Measurements from ENCODE around the gene ZNF286A.
"Not testable (repeated sequence)": the region's sequence is repeated elsewhere in the genome, so short reads cannot be mapped to it uniquely, and the experiment has no call there.

Gene ZNF286A

GRCh38 chr17:15704239-15704638, 4.7 kb downstream of the ZNF286A start:
- H3K36me3 ChIP-seq (ENCODE audit: insufficient read depth, low read length): peaks cover 12% of the 10 kb centered on the region
- H3K9ac ChIP-seq (ENCODE audit: low read length); H3K27ac ChIP-seq (ENCODE audit: low read depth, low read length); H3K4me1 ChIP-seq (ENCODE audit: insufficient read depth, low read length); H3K9me3 ChIP-seq (ENCODE audit: low read length); H3K27me3 ChIP-seq (ENCODE audit: control insufficient read depth in 1 of 2, insufficient read depth in 2 of 2, low read length in 2 of 2); H3K4me3 ChIP-seq (ENCODE audit: low read depth in 1 of 2, low read length in 2 of 2): not testable (repeated sequence)

- not testable (repeated sequence) for H3K27ac ChIP-seq (ENCODE audit: low read depth, low read length); H3K4me3 ChIP-seq (ENCODE audit: low read depth in 1 of 2, low read length in 2 of 2); H3K9me3 ChIP-seq (ENCODE audit: low read length)
Measured at GRCh38 chr17:15704813-15705212, 5.3 kb downstream of the ZNF286A start.

DNA sequence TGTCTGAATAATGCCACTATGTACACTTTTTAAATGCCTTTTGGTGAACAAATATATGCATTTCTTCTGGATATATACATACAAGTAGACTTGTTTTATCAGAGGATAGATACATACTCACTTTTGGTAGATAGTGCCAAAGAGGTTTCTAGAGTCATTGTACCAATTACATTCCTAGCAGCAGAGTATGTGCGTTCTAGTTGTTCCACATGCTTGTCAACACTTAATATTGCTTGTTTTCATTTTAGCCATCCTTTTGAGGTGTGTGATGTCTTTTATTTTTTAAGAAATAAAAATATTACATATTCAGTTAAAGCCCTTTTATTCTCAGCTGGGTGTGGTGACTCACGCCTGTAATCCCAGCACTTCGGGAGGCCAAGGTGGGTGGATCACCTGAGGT, 9.3 kb downstream of the ZNF286A start:
- not testable (repeated sequence) for H3K9me3 ChIP-seq (ENCODE audit: low read length); H3K9ac ChIP-seq (ENCODE audit: low read length); H3K4me1 ChIP-seq (ENCODE audit: insufficient read depth, low read length); H3K4me3 ChIP-seq (ENCODE audit: low read depth in 1 of 2, low read length in 2 of 2); H3K27me3 ChIP-seq (ENCODE audit: control insufficient read depth in 1 of 2, insufficient read depth in 2 of 2, low read length in 2 of 2); H3K27ac ChIP-seq (ENCODE audit: low read depth, low read length)
- H3K36me3 ChIP-seq (ENCODE audit: insufficient read depth, low read length): peaks cover 12% of the 10 kb centered on the region

More at GRCh38 chr17:15704813-15705212, 5.3 kb downstream of the ZNF286A start:
- not testable (repeated sequence) for H3K9ac ChIP-seq (ENCODE audit: low read length); H3K27me3 ChIP-seq (ENCODE audit: control insufficient read depth in 1 of 2, insufficient read depth in 2 of 2, low read length in 2 of 2); H3K4me1 ChIP-seq (ENCODE audit: insufficient read depth, low read length)
- peaks cover 12% of the 10 kb centered on the region for H3K36me3 ChIP-seq (ENCODE audit: insufficient read depth, low read length)

GRCh38 chr17:15716601-15717563, 17.3 kb downstream of the ZNF286A start:
- not testable (repeated sequence) for H3K27me3 ChIP-seq (ENCODE audit: control insufficient read depth in 1 of 2, insufficient read depth in 2 of 2, low read length in 2 of 2); H3K4me3 ChIP-seq (ENCODE audit: low read depth in 1 of 2, low read length in 2 of 2); H3K9ac ChIP-seq (ENCODE audit: low read length); H3K36me3 ChIP-seq (ENCODE audit: insufficient read depth, low read length); H3K27ac ChIP-seq (ENCODE audit: low read depth, low read length); H3K4me1 ChIP-seq (ENCODE audit: insufficient read depth, low read length)
- H3K9me3 ChIP-seq (ENCODE audit: low read length): peaks cover 16% of the 10 kb centered on the region

DNA sequence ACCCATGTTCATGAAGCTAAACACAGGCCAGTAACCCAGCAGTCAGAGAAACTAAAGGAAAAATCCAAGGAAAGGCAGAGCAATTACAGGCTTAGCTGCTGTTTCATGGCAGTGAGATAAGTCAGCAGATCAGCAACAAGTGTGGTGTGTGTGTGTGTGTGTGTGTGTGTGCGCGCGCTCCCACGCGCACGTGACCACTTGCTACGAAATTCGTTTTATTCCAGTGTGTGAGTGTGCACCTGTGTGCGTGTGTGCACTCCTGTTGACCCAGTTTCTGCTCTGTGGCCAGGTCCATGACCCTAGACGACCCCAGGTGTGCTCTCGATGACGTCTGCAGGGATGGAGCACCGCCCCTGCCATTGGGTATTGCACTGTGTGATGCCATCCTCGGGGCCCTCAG, 31.0 kb downstream of the ZNF286A start:
- not testable (repeated sequence) for H3K27me3 ChIP-seq (ENCODE audit: control insufficient read depth in 1 of 2, insufficient read depth in 2 of 2, low read length in 2 of 2); H3K9me3 ChIP-seq (ENCODE audit: low read length); H3K36me3 ChIP-seq (ENCODE audit: insufficient read depth, low read length); H3K27ac ChIP-seq (ENCODE audit: low read depth, low read length); H3K4me1 ChIP-seq (ENCODE audit: insufficient read depth, low read length); H3K9ac ChIP-seq (ENCODE audit: low read length); H3K4me3 ChIP-seq (ENCODE audit: low read depth in 1 of 2, low read length in 2 of 2)

DNA sequence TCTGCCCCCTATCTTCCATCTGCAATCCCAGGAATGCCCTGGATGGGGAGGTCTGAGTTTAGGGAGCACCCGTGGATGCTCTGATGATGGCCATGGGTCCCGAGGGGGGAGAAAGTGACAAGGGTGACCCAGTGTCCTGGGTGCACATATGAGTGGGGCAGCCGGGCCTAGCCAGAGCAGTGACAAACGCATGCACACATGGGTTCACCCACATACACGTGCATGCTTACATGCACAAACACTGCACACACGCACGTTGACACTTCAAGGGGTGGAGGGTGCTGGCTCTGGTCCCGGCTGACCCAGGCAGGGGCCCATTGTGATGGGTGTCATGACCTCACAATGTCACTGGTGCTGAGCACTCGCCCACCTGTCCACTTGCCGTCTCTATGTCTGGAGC, 32.3 kb downstream of the ZNF286A start, which contains the start of gene TBC1D26:
Gene TBC1D26, plus strand, starts transcription at position 384 of the 400 bp plus-strand sequence. CDS start 3,066 bp downstream, outside the sequence.
- not testable (repeated sequence) for H3K9ac ChIP-seq (ENCODE audit: low read length); H3K4me1 ChIP-seq (ENCODE audit: insufficient read depth, low read length); H3K36me3 ChIP-seq (ENCODE audit: insufficient read depth, low read length); H3K27ac ChIP-seq (ENCODE audit: low read depth, low read length); H3K9me3 ChIP-seq (ENCODE audit: low read length); H3K27me3 ChIP-seq (ENCODE audit: control insufficient read depth in 1 of 2, insufficient read depth in 2 of 2, low read length in 2 of 2); H3K4me3 ChIP-seq (ENCODE audit: low read depth in 1 of 2, low read length in 2 of 2)

DNA sequence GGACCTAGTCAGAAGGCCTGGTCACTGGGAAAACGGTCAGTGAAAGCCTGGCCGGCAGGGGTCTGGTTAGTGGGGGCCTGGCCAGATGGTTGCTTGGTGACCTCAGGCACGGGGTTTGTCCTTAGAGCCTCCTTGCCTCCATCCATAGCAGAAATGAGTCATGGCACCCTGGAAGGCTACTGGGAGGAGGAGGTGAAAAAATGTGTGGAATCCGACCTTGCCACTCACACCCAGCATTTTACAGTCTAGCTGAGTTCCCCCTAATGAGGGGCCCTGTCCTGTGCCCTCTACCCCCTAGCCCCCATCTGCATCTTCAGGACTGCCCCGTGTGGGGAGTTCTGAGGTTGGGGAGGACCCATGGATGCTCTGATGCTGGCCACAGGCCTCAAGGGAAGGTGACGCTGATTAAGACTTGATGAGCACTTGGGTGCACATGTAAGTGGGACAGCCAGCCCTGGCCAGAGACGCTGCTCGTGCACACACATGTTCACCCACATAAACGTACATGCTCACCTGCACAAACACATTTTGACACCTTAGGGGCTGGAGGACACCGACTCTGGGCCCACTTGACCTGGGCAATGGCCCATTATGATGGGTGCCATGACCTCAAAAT, 33.7 kb downstream of the ZNF286A start:
- H3K27ac ChIP-seq (ENCODE audit: low read depth, low read length); H3K9ac ChIP-seq (ENCODE audit: low read length); H3K27me3 ChIP-seq (ENCODE audit: control insufficient read depth in 1 of 2, insufficient read depth in 2 of 2, low read length in 2 of 2); H3K9me3 ChIP-seq (ENCODE audit: low read length); H3K36me3 ChIP-seq (ENCODE audit: insufficient read depth, low read length); H3K4me1 ChIP-seq (ENCODE audit: insufficient read depth, low read length); H3K4me3 ChIP-seq (ENCODE audit: low read depth in 1 of 2, low read length in 2 of 2): not testable (repeated sequence)

- not testable (repeated sequence) for H3K27me3 ChIP-seq (ENCODE audit: control insufficient read depth in 1 of 2, insufficient read depth in 2 of 2, low read length in 2 of 2); H3K9ac ChIP-seq (ENCODE audit: low read length); H3K27ac ChIP-seq (ENCODE audit: low read depth, low read length); H3K36me3 ChIP-seq (ENCODE audit: insufficient read depth, low read length); H3K4me1 ChIP-seq (ENCODE audit: insufficient read depth, low read length); H3K9me3 ChIP-seq (ENCODE audit: low read length); H3K4me3 ChIP-seq (ENCODE audit: low read depth in 1 of 2, low read length in 2 of 2)
Measured at GRCh38 chr17:15736578-15736977, 37.0 kb downstream of the ZNF286A start.

- Histone ChIP-seq H3K9ac (ENCODE audit: low read length) (no peak overlapping the region), H3K27me3 (ENCODE audit: control insufficient read depth in 1 of 2, insufficient read depth in 2 of 2, low read length in 2 of 2) (peaks cover 0 to 3% of the 10 kb centered on the region in 2 donors)
Measured at GRCh38 chr17:15738066-15738465, 38.5 kb downstream of the ZNF286A start.

GRCh38 chr17:15739259-15739658, 39.7 kb downstream of the ZNF286A start:
- H3K27ac ChIP-seq (ENCODE audit: low read depth, low read length); H3K9me3 ChIP-seq (ENCODE audit: low read length); H3K4me1 ChIP-seq (ENCODE audit: insufficient read depth, low read length); H3K4me3 ChIP-seq (ENCODE audit: low read depth in 1 of 2, low read length in 2 of 2); H3K27me3 ChIP-seq (ENCODE audit: control insufficient read depth in 1 of 2, insufficient read depth in 2 of 2, low read length in 2 of 2); H3K9ac ChIP-seq (ENCODE audit: low read length); H3K36me3 ChIP-seq (ENCODE audit: insufficient read depth, low read length): not testable (repeated sequence)

More at GRCh38 chr17:15738066-15738465, 38.5 kb downstream of the ZNF286A start:
- Histone ChIP-seq H3K36me3 (ENCODE audit: insufficient read depth, low read length) (no peaks in the 10 kb centered on the region), H3K4me1 (ENCODE audit: insufficient read depth, low read length) (no peaks in the 10 kb centered on the region), H3K9me3 (ENCODE audit: low read length) (no peaks in the 10 kb centered on the region), H3K27ac (ENCODE audit: low read depth, low read length) (no peak overlapping the region), H3K4me3 (ENCODE audit: low read depth in 1 of 2, low read length in 2 of 2) (no peak overlapping the region)

- H3K9me3 ChIP-seq (ENCODE audit: low read length); H3K27me3 ChIP-seq (ENCODE audit: control insufficient read depth in 1 of 2, insufficient read depth in 2 of 2, low read length in 2 of 2); H3K9ac ChIP-seq (ENCODE audit: low read length); H3K36me3 ChIP-seq (ENCODE audit: insufficient read depth, low read length); H3K4me1 ChIP-seq (ENCODE audit: insufficient read depth, low read length); H3K4me3 ChIP-seq (ENCODE audit: low read depth in 1 of 2, low read length in 2 of 2); H3K27ac ChIP-seq (ENCODE audit: low read depth, low read length): not testable (repeated sequence)
Measured at GRCh38 chr17:15740041-15740440, 40.5 kb downstream of the ZNF286A start.

All from muscle layer of colon (tissue), 2 donors.